ENCODE data around the gene GNG13.

GNG13 gene

GRCh38 chr16:799948-800833, at the start of gene GNG13:
Gene GNG13 (minus strand): TSS chr16:800734. CDS start chr16:799077, 1,657 bp downstream.
- Histone ChIP-seq H3K9me3 (ENCODE audit: control insufficient read depth, low read length) (no peaks in the 10 kb centered on the region), H3K4me1 (ENCODE audit: control insufficient read depth, insufficient read depth, low read length) (no peaks in the 10 kb centered on the region), H3K9ac (ENCODE audit: low read length) (no peak within 1 kb of the TSS), H3K4me3 (ENCODE audit: low read length) (no peak within 1 kb of the TSS), H3K27me3 (ENCODE audit: control insufficient read depth, insufficient read depth, low read length) (peaks cover 59% of the 10 kb centered on the region), H3K36me3 (ENCODE audit: control insufficient read depth, insufficient read depth, low read length) (no peaks in the 10 kb centered on the region)

- no peaks in the 10 kb centered on the region for H3K27me3 ChIP-seq (ENCODE audit: control insufficient read depth, insufficient read depth, low read length)
- no peaks in the 10 kb centered on the region for H3K36me3 ChIP-seq (ENCODE audit: control insufficient read depth, insufficient read depth, low read length)
- no peaks in the 10 kb centered on the region for H3K4me1 ChIP-seq (ENCODE audit: control insufficient read depth, insufficient read depth, low read length)
- peaks cover 7% of the 10 kb centered on the region for H3K9me3 ChIP-seq (ENCODE audit: control insufficient read depth, low read length)
- H3K9ac ChIP-seq (ENCODE audit: low read length) = no peak overlapping the region
- no peak overlapping the region for H3K4me3 ChIP-seq (ENCODE audit: low read length)
Observed at GRCh38 chr16:848510-849253, 48.1 kb upstream of the GNG13 start.

- Histone ChIP-seq H3K27me3 (ENCODE audit: control insufficient read depth, insufficient read depth, low read length) (no peaks in the 10 kb centered on the region), H3K9ac (ENCODE audit: low read length) (no peak overlapping the region), H3K36me3 (ENCODE audit: control insufficient read depth, insufficient read depth, low read length) (no peaks in the 10 kb centered on the region), H3K4me1 (ENCODE audit: control insufficient read depth, insufficient read depth, low read length) (no peaks in the 10 kb centered on the region), H3K9me3 (ENCODE audit: control insufficient read depth, low read length) (peaks cover 7% of the 10 kb centered on the region), H3K4me3 (ENCODE audit: low read length) (no peak overlapping the region)
Observed at GRCh38 chr16:847681-848445, 47.3 kb upstream of the GNG13 start.

- no peaks in the 10 kb centered on the region for H3K27me3 ChIP-seq (ENCODE audit: control insufficient read depth, insufficient read depth, low read length)
- peaks cover 7% of the 10 kb centered on the region for H3K9me3 ChIP-seq (ENCODE audit: control insufficient read depth, low read length)
- H3K4me1 ChIP-seq (ENCODE audit: control insufficient read depth, insufficient read depth, low read length) = no peaks in the 10 kb centered on the region
- H3K9ac ChIP-seq (ENCODE audit: low read length) = no peak overlapping the region
- no peaks in the 10 kb centered on the region for H3K36me3 ChIP-seq (ENCODE audit: control insufficient read depth, insufficient read depth, low read length)
- H3K4me3 ChIP-seq (ENCODE audit: low read length) = no peak overlapping the region
Observed at GRCh38 chr16:847151-847550, 46.6 kb upstream of the GNG13 start.

GRCh38 chr16:845351-845745, 44.8 kb upstream of the GNG13 start:
- H3K9ac ChIP-seq (ENCODE audit: low read length) = no peak overlapping the region
- H3K36me3 ChIP-seq (ENCODE audit: control insufficient read depth, insufficient read depth, low read length) = no peaks in the 10 kb centered on the region
- H3K27me3 ChIP-seq (ENCODE audit: control insufficient read depth, insufficient read depth, low read length) = no peaks in the 10 kb centered on the region
- no peak overlapping the region for H3K4me3 ChIP-seq (ENCODE audit: low read length)
- peaks cover 4% of the 10 kb centered on the region for H3K4me1 ChIP-seq (ENCODE audit: control insufficient read depth, insufficient read depth, low read length)
- H3K9me3 ChIP-seq (ENCODE audit: control insufficient read depth, low read length) = peaks cover 5% of the 10 kb centered on the region

- Histone ChIP-seq H3K27me3 (ENCODE audit: control insufficient read depth, insufficient read depth, low read length) (no peaks in the 10 kb centered on the region), H3K9ac (ENCODE audit: low read length) (no peak overlapping the region), H3K9me3 (ENCODE audit: control insufficient read depth, low read length) (no peaks in the 10 kb centered on the region), H3K36me3 (ENCODE audit: control insufficient read depth, insufficient read depth, low read length) (no peaks in the 10 kb centered on the region), H3K4me1 (ENCODE audit: control insufficient read depth, insufficient read depth, low read length) (peaks cover 4% of the 10 kb centered on the region), H3K4me3 (ENCODE audit: low read length) (no peak overlapping the region)
Observed at GRCh38 chr16:844638-845350, 44.3 kb upstream of the GNG13 start.

GRCh38 chr16:843771-844170, 43.2 kb upstream of the GNG13 start:
- Histone ChIP-seq H3K27me3 (ENCODE audit: control insufficient read depth, insufficient read depth, low read length) (no peaks in the 10 kb centered on the region), H3K36me3 (ENCODE audit: control insufficient read depth, insufficient read depth, low read length) (no peaks in the 10 kb centered on the region), H3K4me3 (ENCODE audit: low read length) (no peak overlapping the region), H3K9ac (ENCODE audit: low read length) (no peak overlapping the region), H3K4me1 (ENCODE audit: control insufficient read depth, insufficient read depth, low read length) (peaks cover 4% of the 10 kb centered on the region), H3K9me3 (ENCODE audit: control insufficient read depth, low read length) (no peaks in the 10 kb centered on the region)

- H3K36me3 ChIP-seq (ENCODE audit: control insufficient read depth, insufficient read depth, low read length) = no peaks in the 10 kb centered on the region
- no peaks in the 10 kb centered on the region for H3K9me3 ChIP-seq (ENCODE audit: control insufficient read depth, low read length)
- peaks cover 4% of the 10 kb centered on the region for H3K4me1 ChIP-seq (ENCODE audit: control insufficient read depth, insufficient read depth, low read length)
- no peaks in the 10 kb centered on the region for H3K27me3 ChIP-seq (ENCODE audit: control insufficient read depth, insufficient read depth, low read length)
- no peak overlapping the region for H3K9ac ChIP-seq (ENCODE audit: low read length)
- no peak overlapping the region for H3K4me3 ChIP-seq (ENCODE audit: low read length)
Observed at GRCh38 chr16:842711-843560, 42.4 kb upstream of the GNG13 start.

- Histone ChIP-seq H3K4me1 (ENCODE audit: control insufficient read depth, insufficient read depth, low read length) (peaks cover 4% of the 10 kb centered on the region), H3K9me3 (ENCODE audit: control insufficient read depth, low read length) (no peaks in the 10 kb centered on the region), H3K27me3 (ENCODE audit: control insufficient read depth, insufficient read depth, low read length) (no peaks in the 10 kb centered on the region), H3K36me3 (ENCODE audit: control insufficient read depth, insufficient read depth, low read length) (no peaks in the 10 kb centered on the region), H3K9ac (ENCODE audit: low read length) (no peak overlapping the region), H3K4me3 (ENCODE audit: low read length) (no peak overlapping the region)
Observed at GRCh38 chr16:842061-842476, 41.5 kb upstream of the GNG13 start.

- Histone ChIP-seq H3K27me3 (ENCODE audit: control insufficient read depth, insufficient read depth, low read length) (no peaks in the 10 kb centered on the region), H3K36me3 (ENCODE audit: control insufficient read depth, insufficient read depth, low read length) (no peaks in the 10 kb centered on the region), H3K4me1 (ENCODE audit: control insufficient read depth, insufficient read depth, low read length) (peaks cover 4% of the 10 kb centered on the region), H3K4me3 (ENCODE audit: low read length) (no peak overlapping the region), H3K9ac (ENCODE audit: low read length) (no peak overlapping the region), H3K9me3 (ENCODE audit: control insufficient read depth, low read length) (no peaks in the 10 kb centered on the region)
Observed at GRCh38 chr16:841455-842060, 41.0 kb upstream of the GNG13 start.
